ENCODE measurements around the gene CGB3.

CGB3 gene

DNA sequence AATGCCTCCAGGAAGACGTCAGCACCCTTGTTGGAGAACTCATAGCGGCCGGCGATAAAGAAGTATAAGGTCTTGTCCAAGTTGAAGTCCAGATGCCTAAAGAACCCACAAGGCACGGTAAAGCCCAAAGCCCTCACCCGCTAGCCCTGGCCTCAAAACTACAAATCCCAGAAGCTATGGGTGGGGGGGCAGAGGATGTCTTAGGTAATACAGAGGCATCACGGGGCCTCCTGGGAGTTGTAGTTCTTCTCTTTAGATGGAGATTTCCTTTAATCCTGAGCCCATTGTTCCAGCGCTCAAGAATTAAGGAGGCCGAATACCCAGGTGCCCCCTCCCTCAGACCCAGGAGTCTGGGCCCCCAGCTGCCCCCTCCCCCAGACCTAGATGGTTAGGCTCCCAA is 41.9 kb downstream of the CGB3 start:
- no peak for DNase-seq

DNA sequence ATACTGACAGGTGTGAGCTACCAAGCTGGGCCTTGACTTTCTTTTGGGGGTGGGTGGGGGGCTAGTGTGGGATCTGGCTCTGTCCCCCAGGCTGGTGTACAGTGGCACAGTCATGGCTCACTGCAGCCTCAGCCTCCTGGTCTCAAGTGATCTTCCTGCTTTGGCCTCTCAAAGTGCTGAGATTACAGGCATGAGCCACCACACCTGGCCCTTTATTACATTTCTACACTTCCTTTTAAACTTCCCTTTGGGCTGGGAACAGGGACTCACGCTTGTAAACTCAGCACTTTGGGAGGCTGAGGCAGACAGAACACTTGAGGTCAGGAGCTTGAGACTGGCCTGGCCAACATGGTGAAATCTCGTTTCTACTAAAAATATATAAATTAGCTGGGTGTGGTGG is 47.1 kb downstream of the CGB3 start:
- DNase-seq, result no peak

DNA sequence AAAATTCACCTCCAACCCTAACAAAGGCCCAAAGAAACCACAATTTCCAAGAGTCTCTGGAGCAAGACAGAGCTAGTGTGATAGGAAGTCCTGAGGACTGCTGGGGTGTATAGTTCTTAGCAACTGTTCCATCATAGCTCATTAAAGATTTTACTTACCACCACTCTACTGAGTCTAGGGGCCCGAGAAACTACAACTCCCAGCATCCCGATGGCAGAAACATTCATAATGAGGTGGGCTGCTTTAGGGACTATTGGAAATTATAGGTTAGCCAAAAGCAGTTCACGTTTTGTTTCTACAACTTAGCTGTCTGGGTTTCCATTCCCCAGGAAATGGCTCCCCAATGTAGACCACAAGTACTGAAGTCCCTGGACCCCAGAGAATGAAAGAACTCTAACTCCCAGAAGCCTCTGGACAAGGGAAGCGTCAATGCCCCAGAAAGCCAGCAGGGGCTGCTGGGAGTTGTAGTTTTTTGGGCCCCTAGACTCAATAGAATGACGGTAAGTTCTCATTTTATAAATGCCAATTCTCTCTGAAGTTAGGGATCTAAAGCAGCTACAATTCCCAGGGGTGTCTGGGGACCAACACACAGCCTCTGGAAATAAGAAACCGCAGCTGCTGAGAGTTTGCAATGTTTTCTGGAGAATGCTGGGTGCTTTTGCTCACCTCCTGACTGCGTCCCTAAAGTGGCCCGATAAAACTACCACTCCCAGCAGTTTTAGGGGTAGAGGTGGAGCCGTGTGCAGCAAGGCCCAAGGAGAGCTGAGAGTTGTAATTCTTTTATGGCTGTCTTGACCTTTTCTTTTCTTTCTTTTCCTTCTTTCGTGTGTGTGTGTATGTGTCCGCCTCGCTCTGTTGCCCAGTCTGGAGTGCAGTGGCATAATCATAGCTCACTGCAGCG is 47.9 kb downstream of the CGB3 start:
- no peak for DNase-seq
